Progenitor cell of endocrine pancreas (in vitro differentiated cells): ENCODE measurements around the gene NUDT21. TPM values are rescaled to one million over a fixed set of nuclear protein-coding genes. Genes with fewer than 3 reads are reported as not detected.

ENCODE experiments used
- DNase-seq: peaks from one replicate; pipeline ENCODE4 v3.0.0; 2021; ENCODE audit warnings: low spot score; ENCODE audit not compliant: unreplicated experiment
- H3K27ac Mint-ChIP-seq: 2 replicates; pipeline ENCODE4 v1.8.0; 2021; ENCODE audit warnings: mild to moderate bottlenecking, moderate library complexity, mixed read lengths
- H3K27me3 Mint-ChIP-seq: 2 replicates; pipeline ENCODE4 v1.8.0; 2021; ENCODE audit warnings: mixed read lengths
- H3K36me3 Mint-ChIP-seq: 2 replicates; pipeline ENCODE4 v1.8.0; 2022; ENCODE audit warnings: mixed read lengths; ENCODE audit not compliant: insufficient read depth
- H3K4me1 Mint-ChIP-seq: 2 replicates; pipeline ENCODE4 v1.8.0; 2021; ENCODE audit warnings: low read depth, mixed read lengths
- H3K4me3 Mint-ChIP-seq: 2 replicates; pipeline ENCODE4 v1.8.0; 2021; ENCODE audit warnings: low read depth, mild to moderate bottlenecking, moderate library complexity, mixed read lengths
- H3K9me3 Mint-ChIP-seq: 2 replicates; pipeline ENCODE4 v1.8.0; 2021; ENCODE audit warnings: low read depth, mixed read lengths
- total RNA-seq: library from RNA; stranded (reverse); gene quantifications from 2 replicates; pipeline ENCODE4 v1.2.1, GENCODE V29; 2021
- TF ChIP-seq, protein P1 (sequence below): fragments of 200-600 bp; sonication (generic); IDR thresholded peaks from one replicate; pipeline ENCODE4 v1.5.0; 2021; ENCODE audit warnings: antibody characterized with exemption, mild to moderate bottlenecking; ENCODE audit not compliant: unreplicated experiment

Gene NUDT21
- total RNA-seq, 1 donor from 2014 or later, result 139 TPM

DNA sequence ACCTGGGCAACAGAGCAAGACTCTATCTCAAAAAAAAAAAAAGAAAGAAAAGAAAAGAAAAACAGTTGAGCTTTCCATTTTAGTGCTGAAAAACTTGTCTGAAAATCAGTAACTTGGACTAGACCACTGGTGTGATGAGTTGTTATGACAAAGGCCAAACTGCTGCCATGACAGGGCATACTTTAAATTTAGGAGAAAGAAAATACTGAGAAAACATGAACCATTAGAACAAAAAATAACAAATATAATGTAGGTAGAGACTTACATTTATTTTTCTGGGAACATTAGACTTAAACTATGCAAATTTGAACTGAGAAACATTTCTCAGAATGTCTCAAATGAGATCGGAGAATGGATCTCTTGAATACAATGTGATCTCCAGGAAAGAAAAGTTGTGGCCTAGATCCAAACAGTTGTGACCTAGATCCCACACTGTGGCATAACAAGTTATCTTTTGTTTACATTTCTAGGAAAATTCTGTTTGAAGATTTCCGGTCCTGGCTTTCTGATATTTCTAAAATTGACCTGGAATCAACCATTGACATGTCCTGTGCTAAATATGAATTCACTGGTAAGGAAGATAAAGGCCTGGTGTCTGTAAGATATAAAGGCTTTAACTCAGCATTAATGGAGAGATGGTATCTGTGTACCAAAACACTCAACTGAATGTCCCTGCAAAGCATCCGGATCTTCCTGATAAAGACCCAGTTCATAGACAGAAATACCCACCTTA, 11.1 kb upstream of the NUDT21 start:
- Mint-ChIP-seq H3K9me3 (no peaks in the 10 kb centered on the region), H3K27me3 (no peaks in the 10 kb centered on the region), H3K36me3 (peaks cover 16% of the 10 kb centered on the region)

DNA sequence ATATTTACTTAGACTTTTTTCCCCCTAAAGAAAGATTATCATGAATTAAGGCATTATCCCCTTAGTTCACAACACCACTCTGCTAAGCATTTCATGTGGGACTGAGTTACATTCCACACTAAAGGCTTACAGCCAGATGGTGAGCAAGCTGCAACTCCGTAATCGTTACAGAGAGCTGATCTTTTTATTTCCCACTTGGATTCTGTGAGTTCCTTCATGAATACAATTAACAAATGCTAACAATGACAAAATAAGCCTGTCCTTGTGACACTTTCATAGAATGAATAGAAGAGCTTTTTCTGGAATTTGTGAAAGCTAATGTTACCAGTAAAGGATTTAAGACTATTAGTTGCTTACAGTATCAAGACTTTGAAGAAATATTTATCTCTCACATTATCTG, 9.0 kb upstream of the NUDT21 start:
- no peaks in the 10 kb centered on the region for H3K27me3 Mint-ChIP-seq
- H3K27ac Mint-ChIP-seq, result no peak overlapping the region
- no peak overlapping the region for H3K4me3 Mint-ChIP-seq
- TF ChIP-seq, protein P1, sequence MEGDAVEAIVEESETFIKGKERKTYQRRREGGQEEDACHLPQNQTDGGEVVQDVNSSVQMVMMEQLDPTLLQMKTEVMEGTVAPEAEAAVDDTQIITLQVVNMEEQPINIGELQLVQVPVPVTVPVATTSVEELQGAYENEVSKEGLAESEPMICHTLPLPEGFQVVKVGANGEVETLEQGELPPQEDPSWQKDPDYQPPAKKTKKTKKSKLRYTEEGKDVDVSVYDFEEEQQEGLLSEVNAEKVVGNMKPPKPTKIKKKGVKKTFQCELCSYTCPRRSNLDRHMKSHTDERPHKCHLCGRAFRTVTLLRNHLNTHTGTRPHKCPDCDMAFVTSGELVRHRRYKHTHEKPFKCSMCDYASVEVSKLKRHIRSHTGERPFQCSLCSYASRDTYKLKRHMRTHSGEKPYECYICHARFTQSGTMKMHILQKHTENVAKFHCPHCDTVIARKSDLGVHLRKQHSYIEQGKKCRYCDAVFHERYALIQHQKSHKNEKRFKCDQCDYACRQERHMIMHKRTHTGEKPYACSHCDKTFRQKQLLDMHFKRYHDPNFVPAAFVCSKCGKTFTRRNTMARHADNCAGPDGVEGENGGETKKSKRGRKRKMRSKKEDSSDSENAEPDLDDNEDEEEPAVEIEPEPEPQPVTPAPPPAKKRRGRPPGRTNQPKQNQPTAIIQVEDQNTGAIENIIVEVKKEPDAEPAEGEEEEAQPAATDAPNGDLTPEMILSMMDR, result no peak
- no peak for DNase-seq
- peaks cover 25% of the 10 kb centered on the region for H3K36me3 Mint-ChIP-seq
- H3K4me1 Mint-ChIP-seq, result no peaks in the 10 kb centered on the region
- no peaks in the 10 kb centered on the region for H3K9me3 Mint-ChIP-seq

More for the DNA sequence above, 11.1 kb upstream of the NUDT21 start:
- Mint-ChIP-seq H3K27ac (no peak overlapping the region), H3K4me3 (no peak overlapping the region), H3K4me1 (no peaks in the 10 kb centered on the region)
- no peak for DNase-seq
- TF ChIP-seq, protein P1, result no peak

DNA sequence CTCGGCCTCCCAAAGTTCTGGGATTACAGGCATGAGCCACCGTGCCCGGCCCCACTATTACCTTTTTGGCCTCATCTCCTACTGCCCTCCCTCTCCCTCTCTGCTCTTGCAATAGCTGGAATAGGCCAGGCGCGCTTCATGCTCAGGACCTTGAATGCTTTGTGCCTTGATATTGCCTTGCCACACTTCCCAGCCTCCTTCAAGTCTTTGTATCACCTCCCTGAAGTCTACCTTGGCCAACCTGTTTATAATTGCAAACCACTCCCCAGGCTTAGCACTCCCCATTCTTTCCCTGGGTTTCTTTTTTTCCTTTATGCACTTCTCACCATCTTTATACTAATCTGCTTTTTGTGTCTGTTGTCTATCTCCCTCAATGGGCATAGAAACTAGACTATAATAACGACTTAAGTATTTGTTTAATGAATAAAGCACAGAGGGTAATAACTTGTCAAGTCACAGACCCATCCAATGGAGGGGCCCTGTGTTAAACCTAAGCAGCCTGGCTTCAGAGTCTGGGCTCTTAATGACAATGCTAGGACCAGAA, 6.9 kb upstream of the NUDT21 start:
- H3K36me3 Mint-ChIP-seq, result peaks cover 26% of the 10 kb centered on the region

DNA sequence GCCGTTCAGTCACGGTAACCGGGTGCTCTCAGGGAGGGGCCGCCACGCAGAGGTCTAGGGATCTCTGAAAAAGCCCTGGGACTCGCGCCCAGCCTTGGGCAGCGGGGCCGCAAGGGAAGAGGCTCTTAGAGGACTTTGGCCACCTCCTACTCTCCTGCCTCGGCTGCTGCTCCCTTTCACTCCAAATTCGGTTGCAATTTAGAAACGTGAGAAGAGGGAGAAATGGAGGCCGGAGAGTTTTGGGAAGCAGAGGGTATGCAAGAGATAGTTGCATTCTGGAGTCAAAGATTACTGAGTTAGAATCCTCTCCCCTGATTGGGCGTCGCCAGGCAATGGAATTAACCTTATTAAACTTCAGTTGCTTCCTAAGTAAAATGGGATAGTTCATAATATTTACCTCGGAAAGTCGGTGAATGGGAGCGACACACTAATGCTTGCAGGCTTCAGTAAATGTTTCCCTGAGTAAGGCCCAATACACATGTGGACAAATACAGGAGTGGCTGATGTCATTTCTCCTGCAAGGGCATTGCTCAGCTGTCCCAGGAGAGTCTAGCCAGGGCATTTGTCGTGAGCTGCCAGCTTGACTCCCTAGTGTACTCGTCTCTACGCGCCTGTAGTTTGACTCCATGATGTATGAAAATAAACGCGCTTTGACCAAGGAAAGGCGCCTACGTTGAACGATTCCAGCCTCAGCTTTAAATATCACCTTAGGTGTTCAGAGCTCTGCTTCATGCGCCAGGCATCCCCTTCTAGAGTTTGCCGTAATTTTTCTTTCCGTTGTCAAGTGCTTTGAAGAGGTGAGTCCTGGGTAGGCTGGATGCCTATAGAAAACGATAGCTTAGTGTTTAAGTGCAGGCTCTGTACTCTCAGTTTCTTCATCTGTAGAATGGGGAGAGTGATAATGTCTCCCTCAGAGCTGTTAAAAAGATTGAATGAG, 889 bp upstream of the NUDT21 start:
- DNase-seq, result no peak
- H3K36me3 Mint-ChIP-seq, result peaks cover 13% of the 10 kb centered on the region
- peak overlapping the region; percentile 98 for H3K27ac Mint-ChIP-seq
- peaks cover 38% of the 10 kb centered on the region for H3K4me1 Mint-ChIP-seq
- H3K27me3 Mint-ChIP-seq, result no peaks in the 10 kb centered on the region
- H3K4me3 Mint-ChIP-seq, result peak overlapping the region; percentile 92
- no peaks in the 10 kb centered on the region for H3K9me3 Mint-ChIP-seq
- TF ChIP-seq, protein P1, result no peak

More for the DNA sequence above, 6.9 kb upstream of the NUDT21 start:
- H3K27me3 Mint-ChIP-seq, result no peaks in the 10 kb centered on the region
- no peak for DNase-seq
- H3K9me3 Mint-ChIP-seq, result no peaks in the 10 kb centered on the region
- no peak overlapping the region for H3K27ac Mint-ChIP-seq
- TF ChIP-seq, protein P1, result no peak
- H3K4me1 Mint-ChIP-seq, result no peaks in the 10 kb centered on the region
- H3K4me3 Mint-ChIP-seq, result no peak overlapping the region
